SK-N-SH (cell line): Measurements from ENCODE around the gene THBS2. TPM values are rescaled to one million over a fixed set of nuclear protein-coding genes. Genes with fewer than 3 reads are reported as not detected.

Source experiments
- CTCF ChIA-PET: fragments of 300-600, 350-600 bp; formaldehyde crosslinking; extraction: SDS; loops from one replicate; lab custom pipeline; 2021; lab: Yijun Ruan, JAX
- POLR2A ChIA-PET: fragments of 350-600 bp; sonication (Branson Sonifier 250); formaldehyde crosslinking; extraction: SDS; loops from one replicate; lab custom pipeline; 2020; ENCODE audit warnings: antibody characterized with exemption, inconsistent platforms; lab: Yijun Ruan, JAX
- DNase-seq: peaks from one replicate; pipeline ENCODE4 v3.0.0; 2012
- H2AFZ ChIP-seq: fragments of 200-600 bp; sonication (generic); 2 replicates; pipeline ENCODE4 v1.8.1; 2016; ENCODE audit warnings: antibody characterized with exemption, mild to moderate bottlenecking, low read depth
- H3F3A ChIP-seq: fragments of 200-600 bp; sonication (generic); replicated peaks from 2 replicates; pipeline ENCODE3; 2016; ENCODE audit warnings: antibody characterized with exemption, mild to moderate bottlenecking; ENCODE audit not compliant: insufficient read depth
- H3K27ac ChIP-seq, 2 experiments: fragments of 200-500 bp in 1 of 2; fragments of 200-600 bp in 1 of 2; sonication (Bioruptor generic) in 1 of 2; sonication (generic), shearing (Covaris generic) in 1 of 2; 2 replicates each; pipeline versions ENCODE4 v1.5.1 to v1.6.1; 2014 to 2016; ENCODE audit warnings: low read depth in 2 of 2, inconsistent platforms in 1 of 2, low read length in 1 of 2, mild to moderate bottlenecking in 1 of 2, mixed read lengths in 1 of 2
- H3K27me3 ChIP-seq: fragments of 200-600 bp; sonication (generic), shearing (Covaris generic); 2 replicates; pipeline ENCODE4 v1.6.1; 2016; ENCODE audit warnings: mixed run types; ENCODE audit not compliant: insufficient read depth
- H3K36me3 ChIP-seq, 2 experiments: fragments of 200-500 bp in 1 of 2; fragments of 200-600 bp in 1 of 2; sonication (Bioruptor generic) in 1 of 2; sonication (generic) in 1 of 2; replicated peaks in 1 of 2; 2 replicates each; pipeline versions ENCODE3 to v1.5.1; 2014 to 2016; ENCODE audit warnings: low read length in 1 of 2, mild to moderate bottlenecking in 1 of 2; ENCODE audit not compliant: insufficient read depth in 2 of 2, control insufficient read depth in 1 of 2
- H3K4me1 ChIP-seq, 2 experiments: fragments of 200-500 bp in 1 of 2; fragments of 200-600 bp in 1 of 2; sonication (Bioruptor generic) in 1 of 2; sonication (generic), shearing (Covaris generic) in 1 of 2; 2 replicates each; pipeline versions ENCODE4 v1.5.1 to v1.6.1; 2014 to 2016; ENCODE audit warnings: low read depth in 1 of 2, low read length in 1 of 2, mixed run types in 1 of 2; ENCODE audit not compliant: insufficient read depth in 2 of 2, control insufficient read depth in 1 of 2
- H3K4me2 ChIP-seq: fragments of 200-600 bp; sonication (generic), shearing (Covaris generic); 2 replicates; pipeline ENCODE4 v1.6.1; 2017; ENCODE audit warnings: mixed run types
- H3K4me3 ChIP-seq, 2 experiments: fragments of 200-500 bp in 1 of 2; fragments of 200-600 bp in 1 of 2; sonication (Bioruptor generic) in 1 of 2; sonication (generic), shearing (Covaris generic) in 1 of 2; 2 replicates each; pipeline versions ENCODE4 v1.5.1 to v1.8.1; 2014 to 2016; ENCODE audit warnings: low read depth in 2 of 2, inconsistent platforms in 1 of 2, low read length in 1 of 2, mild to moderate bottlenecking in 1 of 2, mixed read lengths in 1 of 2, moderate library complexity in 1 of 2
- H3K79me2 ChIP-seq: fragments of 200-600 bp; sonication (generic); 2 replicates; pipeline ENCODE4 v1.8.1; 2017; ENCODE audit warnings: mild to moderate bottlenecking; ENCODE audit not compliant: insufficient read depth
- H3K9ac ChIP-seq: fragments of 200-600 bp; sonication (generic); 2 replicates; pipeline ENCODE4 v1.6.1; 2017; ENCODE audit warnings: mixed run types
- H3K9me2 ChIP-seq: fragments of 200-600 bp; sonication (generic); 2 replicates; pipeline ENCODE4 v1.6.1; 2017; ENCODE audit warnings: mixed run types
- H3K9me3 ChIP-seq: fragments of 200-600 bp; sonication (generic); 2 replicates; pipeline ENCODE4 v1.6.1; 2017; ENCODE audit warnings: mixed run types, mild to moderate bottlenecking, moderate library complexity
- H4K20me1 ChIP-seq: fragments of 200-600 bp; sonication (generic); 2 replicates; pipeline ENCODE4 v1.6.1; 2017; ENCODE audit warnings: mild to moderate bottlenecking, mixed run types; ENCODE audit not compliant: insufficient read depth
- EP300 ChIP-seq, 2 experiments: IDR thresholded peaks; 2 replicates each; pipeline versions ENCODE4 v1.4.0 to v1.6.1; 2012; ENCODE audit warnings: borderline replicate concordance in 1 of 2, low read depth in 1 of 2, low read length in 1 of 2
- FOSL2 ChIP-seq: IDR thresholded peaks from 2 replicates; pipeline ENCODE4 v1.4.0; 2012; ENCODE audit warnings: low read depth, mild to moderate bottlenecking, moderate library complexity, borderline replicate concordance
- FOXJ3 ChIP-seq: sonication (generic); formaldehyde crosslinking; IDR thresholded peaks from 2 replicates; pipeline ENCODE4 v1.5.1; 2020; ENCODE audit warnings: mild to moderate bottlenecking, missing genetic modification reagents
- FOXM1 ChIP-seq: IDR thresholded peaks from 2 replicates; pipeline ENCODE4 v1.4.0; 2012; ENCODE audit warnings: low read depth, mild to moderate bottlenecking
- GABPA ChIP-seq: IDR thresholded peaks from 2 replicates; pipeline ENCODE4 v1.4.0; 2012; ENCODE audit warnings: low read depth, mild to moderate bottlenecking
- GATA2 ChIP-seq: sonication (generic); formaldehyde crosslinking; IDR thresholded peaks from 2 replicates; pipeline ENCODE4 v1.5.0; 2020; ENCODE audit warnings: mild to moderate bottlenecking, missing genetic modification reagents
- JUND ChIP-seq: IDR thresholded peaks from 2 replicates; pipeline ENCODE4 v1.4.0; 2012
- MAX ChIP-seq: IDR thresholded peaks from 2 replicates; pipeline ENCODE4 v1.4.0; 2012; ENCODE audit warnings: low read depth
- MEF2A ChIP-seq: IDR thresholded peaks from 2 replicates; pipeline ENCODE4 v1.4.0; 2012; ENCODE audit warnings: low read depth, borderline replicate concordance
- POLR2AphosphoS5 ChIP-seq: IDR thresholded peaks from 2 replicates; pipeline ENCODE4 v1.6.1; 2012; ENCODE audit warnings: low read depth, low read length
- RAD21 ChIP-seq: IDR thresholded peaks from 2 replicates; pipeline ENCODE4 v1.6.1; 2012; ENCODE audit warnings: mild to moderate bottlenecking, low read length
- RCOR1 ChIP-seq: fragments of 150-350 bp; IDR thresholded peaks from 2 replicates; pipeline ENCODE4 v1.6.1; 2017; ENCODE audit warnings: antibody characterized with exemption, low read length
- REST ChIP-seq: IDR thresholded peaks from 2 replicates; pipeline ENCODE4 v1.6.1; 2012; ENCODE audit warnings: mild to moderate bottlenecking, low read depth, low read length, moderate library complexity
- RFX5 ChIP-seq: IDR thresholded peaks from 2 replicates; pipeline ENCODE4 v1.6.1; 2012; ENCODE audit warnings: mild to moderate bottlenecking, improper control_type of control experiment, low read length
- RXRA ChIP-seq: IDR thresholded peaks from 2 replicates; pipeline ENCODE4 v1.4.0; 2012; ENCODE audit warnings: low read depth, mild to moderate bottlenecking, borderline replicate concordance
- TAF1 ChIP-seq: IDR thresholded peaks from 2 replicates; pipeline ENCODE4 v1.6.1; 2012; ENCODE audit warnings: low read depth, mild to moderate bottlenecking, low read length, moderate library complexity, borderline replicate concordance
- TEAD4 ChIP-seq: IDR thresholded peaks from 2 replicates; pipeline ENCODE4 v1.4.0; 2012; ENCODE audit warnings: mild to moderate bottlenecking, borderline replicate concordance; ENCODE audit not compliant: insufficient read depth
- YY1 ChIP-seq: IDR thresholded peaks from 2 replicates; pipeline ENCODE4 v1.4.0; 2012; ENCODE audit warnings: low read depth, mild to moderate bottlenecking
- WGBS: methylation state at CpG from one replicate; pipeline ENCODE4 v1.1.6; 2017; ENCODE audit warnings: low lambda C conversion rate; 5-methylcytosine and 5-hydroxymethylcytosine counted together
- polyA plus RNA-seq, 3 experiments: library from polyadenylated mRNA; depleted of rRNA; stranded (reverse); fragments of >200 nt; gene quantifications; 2 replicates each; pipeline ENCODE4 v1.2.3, GENCODE V29; 2012
- TF ChIP-seq, protein P1 (sequence below): IDR thresholded peaks from 2 replicates; pipeline ENCODE4 v1.4.0; 2012; ENCODE audit warnings: low read depth, borderline replicate concordance
- TF ChIP-seq, protein P2 (sequence below): IDR thresholded peaks from 2 replicates; pipeline ENCODE4; 2012
- TF ChIP-seq, protein P3 (sequence below): IDR thresholded peaks from 2 replicates; pipeline ENCODE4 v1.4.0; 2012; ENCODE audit warnings: low read depth, borderline replicate concordance
- TF ChIP-seq, protein P4 (sequence below): fragments of 200-600 bp; sonication (generic); IDR thresholded peaks from 2 replicates; pipeline ENCODE4 v1.6.1; 2017; ENCODE audit warnings: antibody characterized with exemption, mild to moderate bottlenecking, moderate library complexity

The THBS2 gene
- polyA plus RNA-seq (2012; rRNA removed), result 105 and 166 TPM in 2 replicates
- 65.3 and 85.1 TPM in 2 replicates for polyA plus RNA-seq (2012; cell fraction: cytosol; rRNA removed)
- polyA plus RNA-seq (2012; cell fraction: nucleus; rRNA removed), result 172 and 184 TPM in 2 replicates

GRCh38 chr6:169253337-169254238 is at the start of gene THBS2:
Gene THBS2, minus strand, starts transcription at chr6:169253846. Its CDS starts 3,062 bp downstream, at chr6:169250784.
- ChIA-PET CTCF (interaction anchor here (0.9 kb wide), 1 partner anchor 16 kb away, joined by 3 read pairs; no protein-coding TSS in a partner anchor), POLR2A (no interaction called here)
- Histone ChIP-seq H2AFZ (peak within 1 kb of the TSS; percentile 13; the same call in 1 of the 2 replicates), H4K20me1 (0 out of 2 replicates have a peak, but pooled peaks cover 9% of the 10 kb centered on the region), H3K9ac (peak within 1 kb of the TSS; percentile 75), H3K9me2 (no peaks in the 10 kb centered on the region), H3F3A (peaks cover 11% of the 10 kb centered on the region), H3K4me1 (peaks cover 4 to 22% of the 10 kb centered on the region in 2 experiments; a peak in 2 of 4 replicates), H3K36me3 (peaks cover 0 to under 1% of the 10 kb centered on the region in 2 experiments), H3K27me3 (no peaks in the 10 kb centered on the region), H3K4me2 (peak within 1 kb of the TSS; percentile 87), H3K9me3 (no peaks in the 10 kb centered on the region), H3K27ac (peak within 1 kb of the TSS; percentile 28 to 73; a peak in 3 of 4 replicates), H3K4me3 (peak within 1 kb of the TSS; percentile 51 to 64), H3K79me2 (peaks cover 46% of the 10 kb centered on the region)
- DNase-seq, result no peak
- WGBS, result 34% methylated on average over 34 of the region's 34 CpGs
- TF ChIP-seq, protein P1, sequence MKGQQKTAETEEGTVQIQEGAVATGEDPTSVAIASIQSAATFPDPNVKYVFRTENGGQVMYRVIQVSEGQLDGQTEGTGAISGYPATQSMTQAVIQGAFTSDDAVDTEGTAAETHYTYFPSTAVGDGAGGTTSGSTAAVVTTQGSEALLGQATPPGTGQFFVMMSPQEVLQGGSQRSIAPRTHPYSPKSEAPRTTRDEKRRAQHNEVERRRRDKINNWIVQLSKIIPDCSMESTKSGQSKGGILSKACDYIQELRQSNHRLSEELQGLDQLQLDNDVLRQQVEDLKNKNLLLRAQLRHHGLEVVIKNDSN, result peak; percentile 25; the same call in 1 of the 2 replicates
- no peak for TF ChIP-seq JUND
- no peak for TF ChIP-seq GATA2 (CRISPR knock-in tag)
- peak; percentile 76 for TF ChIP-seq TAF1
- peak; percentile 91 for TF ChIP-seq POLR2AphosphoS5
- TF ChIP-seq RCOR1, result no peak
- TF ChIP-seq, protein P2, sequence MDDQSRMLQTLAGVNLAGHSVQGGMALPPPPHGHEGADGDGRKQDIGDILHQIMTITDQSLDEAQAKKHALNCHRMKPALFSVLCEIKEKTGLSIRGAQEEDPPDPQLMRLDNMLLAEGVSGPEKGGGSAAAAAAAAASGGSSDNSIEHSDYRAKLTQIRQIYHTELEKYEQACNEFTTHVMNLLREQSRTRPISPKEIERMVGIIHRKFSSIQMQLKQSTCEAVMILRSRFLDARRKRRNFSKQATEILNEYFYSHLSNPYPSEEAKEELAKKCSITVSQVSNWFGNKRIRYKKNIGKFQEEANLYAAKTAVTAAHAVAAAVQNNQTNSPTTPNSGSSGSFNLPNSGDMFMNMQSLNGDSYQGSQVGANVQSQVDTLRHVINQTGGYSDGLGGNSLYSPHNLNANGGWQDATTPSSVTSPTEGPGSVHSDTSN, result peak; percentile 96
- TF ChIP-seq FOXM1, result no peak
- TF ChIP-seq, protein P3, sequence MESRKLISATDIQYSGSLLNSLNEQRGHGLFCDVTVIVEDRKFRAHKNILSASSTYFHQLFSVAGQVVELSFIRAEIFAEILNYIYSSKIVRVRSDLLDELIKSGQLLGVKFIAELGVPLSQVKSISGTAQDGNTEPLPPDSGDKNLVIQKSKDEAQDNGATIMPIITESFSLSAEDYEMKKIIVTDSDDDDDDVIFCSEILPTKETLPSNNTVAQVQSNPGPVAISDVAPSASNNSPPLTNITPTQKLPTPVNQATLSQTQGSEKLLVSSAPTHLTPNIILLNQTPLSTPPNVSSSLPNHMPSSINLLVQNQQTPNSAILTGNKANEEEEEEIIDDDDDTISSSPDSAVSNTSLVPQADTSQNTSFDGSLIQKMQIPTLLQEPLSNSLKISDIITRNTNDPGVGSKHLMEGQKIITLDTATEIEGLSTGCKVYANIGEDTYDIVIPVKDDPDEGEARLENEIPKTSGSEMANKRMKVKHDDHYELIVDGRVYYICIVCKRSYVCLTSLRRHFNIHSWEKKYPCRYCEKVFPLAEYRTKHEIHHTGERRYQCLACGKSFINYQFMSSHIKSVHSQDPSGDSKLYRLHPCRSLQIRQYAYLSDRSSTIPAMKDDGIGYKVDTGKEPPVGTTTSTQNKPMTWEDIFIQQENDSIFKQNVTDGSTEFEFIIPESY, result no peak
- TF ChIP-seq YY1, result no peak
- TF ChIP-seq REST, result no peak
- no peak for TF ChIP-seq TEAD4
- TF ChIP-seq MAX, result 0 out of 2 replicates have a peak, but pooled peaks have one; percentile 53
- TF ChIP-seq GABPA, result no peak
- no peak for TF ChIP-seq FOSL2
- peak; percentile 79; the same call in 1 of the 2 replicates for TF ChIP-seq MEF2A
- TF ChIP-seq RFX5, result no peak
- TF ChIP-seq, protein P4, sequence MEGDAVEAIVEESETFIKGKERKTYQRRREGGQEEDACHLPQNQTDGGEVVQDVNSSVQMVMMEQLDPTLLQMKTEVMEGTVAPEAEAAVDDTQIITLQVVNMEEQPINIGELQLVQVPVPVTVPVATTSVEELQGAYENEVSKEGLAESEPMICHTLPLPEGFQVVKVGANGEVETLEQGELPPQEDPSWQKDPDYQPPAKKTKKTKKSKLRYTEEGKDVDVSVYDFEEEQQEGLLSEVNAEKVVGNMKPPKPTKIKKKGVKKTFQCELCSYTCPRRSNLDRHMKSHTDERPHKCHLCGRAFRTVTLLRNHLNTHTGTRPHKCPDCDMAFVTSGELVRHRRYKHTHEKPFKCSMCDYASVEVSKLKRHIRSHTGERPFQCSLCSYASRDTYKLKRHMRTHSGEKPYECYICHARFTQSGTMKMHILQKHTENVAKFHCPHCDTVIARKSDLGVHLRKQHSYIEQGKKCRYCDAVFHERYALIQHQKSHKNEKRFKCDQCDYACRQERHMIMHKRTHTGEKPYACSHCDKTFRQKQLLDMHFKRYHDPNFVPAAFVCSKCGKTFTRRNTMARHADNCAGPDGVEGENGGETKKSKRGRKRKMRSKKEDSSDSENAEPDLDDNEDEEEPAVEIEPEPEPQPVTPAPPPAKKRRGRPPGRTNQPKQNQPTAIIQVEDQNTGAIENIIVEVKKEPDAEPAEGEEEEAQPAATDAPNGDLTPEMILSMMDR, result no peak
- no peak for TF ChIP-seq FOXJ3
- TF ChIP-seq EP300 (IDR thresholded peaks at IDR 0.05; ENCODE audit: borderline replicate concordance in 1 of 2, low read depth in 1 of 2, low read length in 1 of 2), result no peak
- no peak for TF ChIP-seq RXRA
- no peak for TF ChIP-seq RAD21
